ENCODE data around the gene CLCN4. TPM values are rescaled to one million over a fixed set of nuclear protein-coding genes. Genes with fewer than 3 reads are reported as not detected.

CLCN4 gene
- total and polyA plus RNA-seq, 10 of the 15 experiments (the other 5 are each of a cell fraction or from before 2014, with no cell fraction given) = 0.90 to 6.9 (median 2.9) TPM

DNA sequence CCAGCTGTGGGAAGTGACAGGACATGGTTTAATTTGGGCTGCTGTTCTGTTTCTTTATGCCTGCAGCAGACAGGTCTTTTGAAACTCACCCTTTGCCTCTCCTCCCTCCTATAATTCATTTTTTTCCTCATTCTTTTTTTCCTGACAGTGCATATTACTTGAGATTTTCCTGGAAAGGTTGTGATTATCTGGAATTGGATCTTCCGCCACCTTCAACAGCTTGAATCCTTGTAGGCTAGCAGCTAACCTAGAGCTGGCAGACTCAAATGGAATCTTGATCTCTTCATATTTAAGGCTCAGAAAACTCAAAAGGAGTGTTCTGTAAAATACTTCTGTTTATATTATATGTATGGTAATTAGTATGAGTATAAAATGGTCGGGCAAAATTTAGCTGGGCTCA, 49.3 kb upstream of the CLCN4 start:
- BruUV-seq (replicated peaks) = no TSS peak
- Histone ChIP-seq H3K9ac (ENCODE audit: control insufficient read depth, insufficient read depth, low read length) (no peak overlapping the region), H3K4me1 (ENCODE audit: control insufficient read depth, insufficient read depth, low read length) (peaks cover 45% of the 10 kb centered on the region), H2AFZ (ENCODE audit: control insufficient read depth, low read depth, low read length) (no peak overlapping the region), H3K4me2 (ENCODE audit: control insufficient read depth, insufficient read depth) (peak overlapping the region; percentile 26), H4K20me1 (ENCODE audit: control insufficient read depth, insufficient read depth) (no peaks in the 10 kb centered on the region), H3K9me3 (replicated peaks; ENCODE audit: control insufficient read depth, insufficient read depth, low read length) (no peaks in the 10 kb centered on the region; the same call in 2 of the 3 replicates), H3K79me2 (ENCODE audit: control insufficient read depth, insufficient read depth, low read length) (no peaks in the 10 kb centered on the region; the same call in 1 of the 2 replicates), H3K27ac (ENCODE audit: control insufficient read depth, insufficient read depth) (no peak overlapping the region), H3K4me3 (no peak overlapping the region), H3K36me3 (ENCODE audit: control insufficient read depth in 2 of 2, insufficient read depth in 2 of 2, low read length in 1 of 2) (no peaks in the 10 kb centered on the region; a peak in 2 of 4 replicates), H3K27me3 (replicated peaks in 1 of 2; ENCODE audit: control insufficient read depth in 2 of 2, insufficient read depth in 2 of 2, low read length in 1 of 2) (no peaks in the 10 kb centered on the region; a peak in 1 of 4 replicates)
- no peak for DNase-seq (ENCODE audit: low read depth, low spot score)
- FAIRE-seq = no peak
- intact Hi-C loops (cut with micrococcal nuclease; ENCODE audit: unreplicated experiment) = no loop called here
- SMC1A ChIA-PET (ENCODE audit: uncharacterized antibody, unreplicated experiment) = interaction anchor here (0.8 to 16.7 kb wide), 12 partner anchors 8 to 110 kb away, joined by 3 to 206 read pairs (median 8); no protein-coding TSS in a partner anchor
- no peak for ATAC-seq
- CTCF ChIA-PET = interaction anchor here (0.7 to 5.6 kb wide), 6 partner anchors 10 to 104 kb away, joined by 3 to 29 read pairs (median 4); no protein-coding TSS in a partner anchor
- WGBS (ENCODE audit: insufficient coverage, insufficient replicate concordance, low lambda C conversion rate, missing lambda C conversion rate) = 72% methylated on average over 2 of the region's 2 CpGs
- RAD21 ChIA-PET (ENCODE audit: unreplicated experiment) = interaction anchor here (0.9 to 7.8 kb wide), 8 partner anchors 10 to 108 kb away, joined by 3 to 99 read pairs (median 6); no protein-coding TSS in a partner anchor
- POLR2A ChIA-PET = interaction anchor here (0.8 to 3.4 kb wide), 4 partner anchors 10 to 96 kb away, joined by 3 to 28 read pairs (median 3); no protein-coding TSS in a partner anchor
- TF ChIP-seq ESRRA (IDR thresholded peaks at IDR 0.05; ENCODE audit: low read length) = no peak
- in situ Hi-C loops (cut with MboI) = loop anchor here (25.0 kb wide), 1 partner anchor 1295 kb away; the partner anchor contains the start of gene FAM9A

DNA sequence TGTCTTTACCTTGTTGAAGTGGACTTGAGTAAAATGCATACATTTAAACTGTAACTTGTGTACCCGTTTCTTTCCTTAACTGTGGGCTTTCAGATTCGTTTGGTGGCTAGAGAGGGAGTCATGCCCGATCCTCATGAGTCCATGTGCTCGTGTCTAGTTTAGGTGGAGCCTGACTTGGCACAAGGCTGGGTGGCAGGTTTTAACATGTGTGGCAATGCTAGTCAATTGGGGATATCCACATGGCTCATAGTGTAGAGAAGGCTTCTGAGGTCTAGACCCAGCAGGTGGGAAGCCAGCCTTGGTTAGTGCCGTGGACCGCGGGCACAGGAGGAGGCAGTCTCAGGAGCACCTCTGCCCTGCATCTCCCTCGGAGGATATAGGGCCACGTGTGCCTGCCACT, 48.5 kb upstream of the CLCN4 start:
- DNase-seq (ENCODE audit: low read depth, low spot score) = no peak
- CTCF ChIA-PET = interaction anchor here (1.0 to 5.6 kb wide), 4 partner anchors 11 to 25 kb away, joined by 3 to 29 read pairs (median 4); no protein-coding TSS in a partner anchor
- H3K4me2 ChIP-seq (ENCODE audit: control insufficient read depth, insufficient read depth) = no peak overlapping the region
- POLR2A ChIA-PET = interaction anchor here (1.1 to 3.4 kb wide), 2 partner anchors 11 to 25 kb away, joined by 3 to 28 read pairs; no protein-coding TSS in a partner anchor
- RAD21 ChIA-PET (ENCODE audit: unreplicated experiment) = interaction anchor here (0.7 to 7.8 kb wide), 7 partner anchors 11 to 109 kb away, joined by 3 to 99 read pairs (median 8); no protein-coding TSS in a partner anchor
- no peaks in the 10 kb centered on the region; the same call in 1 of the 2 replicates for H3K79me2 ChIP-seq (ENCODE audit: control insufficient read depth, insufficient read depth, low read length)
- no peak overlapping the region for H3K4me3 ChIP-seq
- no peak overlapping the region for H2AFZ ChIP-seq (ENCODE audit: control insufficient read depth, low read depth, low read length)
- H3K36me3 ChIP-seq (ENCODE audit: control insufficient read depth in 2 of 2, insufficient read depth in 2 of 2, low read length in 1 of 2) = no peaks in the 10 kb centered on the region; a peak in 2 of 4 replicates
- no peak for FAIRE-seq
- H3K27me3 ChIP-seq (replicated peaks in 1 of 2; ENCODE audit: control insufficient read depth in 2 of 2, insufficient read depth in 2 of 2, low read length in 1 of 2) = no peaks in the 10 kb centered on the region; a peak in 1 of 4 replicates
- peaks cover 47% of the 10 kb centered on the region for H3K4me1 ChIP-seq (ENCODE audit: control insufficient read depth, insufficient read depth, low read length)
- intact Hi-C loops (cut with micrococcal nuclease; ENCODE audit: unreplicated experiment) = no loop called here
- SMC1A ChIA-PET (ENCODE audit: uncharacterized antibody, unreplicated experiment) = interaction anchor here (0.8 to 16.7 kb wide), 9 partner anchors 9 to 111 kb away, joined by 3 to 206 read pairs (median 12); no protein-coding TSS in a partner anchor
- BruUV-seq (replicated peaks) = no TSS peak
- H4K20me1 ChIP-seq (ENCODE audit: control insufficient read depth, insufficient read depth) = no peaks in the 10 kb centered on the region
- ATAC-seq = no peak
- in situ Hi-C loops (cut with MboI) = loop anchor here (25.0 kb wide), 1 partner anchor 1296 kb away; the partner anchor contains the start of gene FAM9A
- H3K27ac ChIP-seq (ENCODE audit: control insufficient read depth, insufficient read depth) = no peak overlapping the region
- no peaks in the 10 kb centered on the region; the same call in 2 of the 3 replicates for H3K9me3 ChIP-seq (replicated peaks; ENCODE audit: control insufficient read depth, insufficient read depth, low read length)
- 66% methylated on average over 9 of the region's 9 CpGs for WGBS (ENCODE audit: insufficient coverage, insufficient replicate concordance, low lambda C conversion rate, missing lambda C conversion rate)
- H3K9ac ChIP-seq (ENCODE audit: control insufficient read depth, insufficient read depth, low read length) = no peak overlapping the region
- TF ChIP-seq, protein P1, sequence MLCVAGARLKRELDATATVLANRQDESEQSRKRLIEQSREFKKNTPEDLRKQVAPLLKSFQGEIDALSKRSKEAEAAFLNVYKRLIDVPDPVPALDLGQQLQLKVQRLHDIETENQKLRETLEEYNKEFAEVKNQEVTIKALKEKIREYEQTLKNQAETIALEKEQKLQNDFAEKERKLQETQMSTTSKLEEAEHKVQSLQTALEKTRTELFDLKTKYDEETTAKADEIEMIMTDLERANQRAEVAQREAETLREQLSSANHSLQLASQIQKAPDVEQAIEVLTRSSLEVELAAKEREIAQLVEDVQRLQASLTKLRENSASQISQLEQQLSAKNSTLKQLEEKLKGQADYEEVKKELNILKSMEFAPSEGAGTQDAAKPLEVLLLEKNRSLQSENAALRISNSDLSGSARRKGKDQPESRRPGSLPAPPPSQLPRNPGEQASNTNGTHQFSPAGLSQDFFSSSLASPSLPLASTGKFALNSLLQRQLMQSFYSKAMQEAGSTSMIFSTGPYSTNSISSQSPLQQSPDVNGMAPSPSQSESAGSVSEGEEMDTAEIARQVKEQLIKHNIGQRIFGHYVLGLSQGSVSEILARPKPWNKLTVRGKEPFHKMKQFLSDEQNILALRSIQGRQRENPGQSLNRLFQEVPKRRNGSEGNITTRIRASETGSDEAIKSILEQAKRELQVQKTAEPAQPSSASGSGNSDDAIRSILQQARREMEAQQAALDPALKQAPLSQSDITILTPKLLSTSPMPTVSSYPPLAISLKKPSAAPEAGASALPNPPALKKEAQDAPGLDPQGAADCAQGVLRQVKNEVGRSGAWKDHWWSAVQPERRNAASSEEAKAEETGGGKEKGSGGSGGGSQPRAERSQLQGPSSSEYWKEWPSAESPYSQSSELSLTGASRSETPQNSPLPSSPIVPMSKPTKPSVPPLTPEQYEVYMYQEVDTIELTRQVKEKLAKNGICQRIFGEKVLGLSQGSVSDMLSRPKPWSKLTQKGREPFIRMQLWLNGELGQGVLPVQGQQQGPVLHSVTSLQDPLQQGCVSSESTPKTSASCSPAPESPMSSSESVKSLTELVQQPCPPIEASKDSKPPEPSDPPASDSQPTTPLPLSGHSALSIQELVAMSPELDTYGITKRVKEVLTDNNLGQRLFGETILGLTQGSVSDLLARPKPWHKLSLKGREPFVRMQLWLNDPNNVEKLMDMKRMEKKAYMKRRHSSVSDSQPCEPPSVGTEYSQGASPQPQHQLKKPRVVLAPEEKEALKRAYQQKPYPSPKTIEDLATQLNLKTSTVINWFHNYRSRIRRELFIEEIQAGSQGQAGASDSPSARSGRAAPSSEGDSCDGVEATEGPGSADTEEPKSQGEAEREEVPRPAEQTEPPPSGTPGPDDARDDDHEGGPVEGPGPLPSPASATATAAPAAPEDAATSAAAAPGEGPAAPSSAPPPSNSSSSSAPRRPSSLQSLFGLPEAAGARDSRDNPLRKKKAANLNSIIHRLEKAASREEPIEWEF (IDR thresholded peaks at IDR 0.05; ENCODE audit: insufficient replicate concordance, low read depth, low read length) = no peak
- no peak for TF ChIP-seq FOXM1 (IDR thresholded peaks at IDR 0.05; ENCODE audit: low read depth, low read length)
- TF ChIP-seq LARP7 (IDR thresholded peaks at IDR 0.05) = no peak
- TF ChIP-seq, protein P2, sequence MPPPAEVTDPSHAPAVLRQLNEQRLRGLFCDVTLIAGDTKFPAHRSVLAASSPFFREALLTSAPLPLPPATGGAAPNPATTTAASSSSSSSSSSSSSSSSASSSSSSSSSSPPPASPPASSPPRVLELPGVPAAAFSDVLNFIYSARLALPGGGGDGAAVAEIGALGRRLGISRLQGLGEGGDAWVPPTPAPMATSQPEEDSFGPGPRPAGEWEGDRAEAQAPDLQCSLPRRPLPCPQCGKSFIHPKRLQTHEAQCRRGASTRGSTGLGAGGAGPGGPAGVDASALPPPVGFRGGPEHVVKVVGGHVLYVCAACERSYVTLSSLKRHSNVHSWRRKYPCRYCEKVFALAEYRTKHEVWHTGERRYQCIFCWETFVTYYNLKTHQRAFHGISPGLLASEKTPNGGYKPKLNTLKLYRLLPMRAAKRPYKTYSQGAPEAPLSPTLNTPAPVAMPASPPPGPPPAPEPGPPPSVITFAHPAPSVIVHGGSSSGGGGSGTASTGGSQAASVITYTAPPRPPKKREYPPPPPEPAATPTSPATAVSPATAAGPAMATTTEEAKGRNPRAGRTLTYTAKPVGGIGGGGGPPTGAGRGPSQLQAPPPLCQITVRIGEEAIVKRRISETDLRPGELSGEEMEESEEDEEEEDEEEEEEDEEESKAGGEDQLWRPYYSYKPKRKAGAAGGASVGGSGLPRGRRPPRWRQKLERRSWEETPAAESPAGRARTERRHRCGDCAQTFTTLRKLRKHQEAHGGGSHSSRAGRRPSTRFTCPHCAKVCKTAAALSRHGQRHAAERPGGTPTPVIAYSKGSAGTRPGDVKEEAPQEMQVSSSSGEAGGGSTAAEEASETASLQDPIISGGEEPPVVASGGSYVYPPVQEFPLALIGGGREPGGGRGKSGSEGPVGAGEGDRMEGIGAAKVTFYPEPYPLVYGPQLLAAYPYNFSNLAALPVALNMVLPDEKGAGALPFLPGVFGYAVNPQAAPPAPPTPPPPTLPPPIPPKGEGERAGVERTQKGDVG (CRISPR knock-in tag; IDR thresholded peaks at IDR 0.05) = no peak
- no peak for TF ChIP-seq BRCA1 (IDR thresholded peaks at IDR 0.05; ENCODE audit: low read depth, low read length)
- TF ChIP-seq SUZ12 (IDR thresholded peaks at IDR 0.05; ENCODE audit: unreplicated experiment) = no peak

Measured in GM12878 (cell line).